HG02610 (cell line): Measurements from ENCODE around the gene ASB1.
"Not testable (repeated sequence)": the region's sequence is repeated elsewhere in the genome, so short reads cannot be mapped to it uniquely, and the experiment has no call there.

Experiments
- ATAC-seq: cut with Tn5 transposase; IDR thresholded peaks from one replicate; pipeline ENCODE4 v1.9.1; 2021; ENCODE audit warnings: mild to moderate bottlenecking, moderate library complexity; ENCODE audit not compliant: unreplicated experiment

ASB1 gene

GRCh38 chr2:238441262-238442114 is 14.8 kb downstream of the ASB1 start:
- ATAC-seq: no peak

- ATAC-seq: not testable (repeated sequence)
Measured at GRCh38 chr2:238442257-238442656, 15.5 kb downstream of the ASB1 start.

- no peak for ATAC-seq
Measured at GRCh38 chr2:238444242-238444641, 17.5 kb downstream of the ASB1 start.

GRCh38 chr2:238445409-238446190 is 18.9 kb downstream of the ASB1 start:
- no peak for ATAC-seq

GRCh38 chr2:238446371-238446770 is 19.6 kb downstream of the ASB1 start:
- no peak for ATAC-seq

- ATAC-seq: no peak
Measured at GRCh38 chr2:238448031-238448955, 21.6 kb downstream of the ASB1 start.

- ATAC-seq: no peak
Measured at GRCh38 chr2:238449241-238449640, 22.5 kb downstream of the ASB1 start.

- ATAC-seq: no peak
Measured at GRCh38 chr2:238449909-238450417, 23.2 kb downstream of the ASB1 start.

- no peak for ATAC-seq
Measured at GRCh38 chr2:238450440-238450861, 23.7 kb downstream of the ASB1 start.

GRCh38 chr2:238453842-238454241 is 27.1 kb downstream of the ASB1 start:
- ATAC-seq: no peak

- ATAC-seq: no peak
Measured at GRCh38 chr2:238456449-238456848, 29.7 kb downstream of the ASB1 start.

GRCh38 chr2:238456970-238457926 is 30.5 kb downstream of the ASB1 start:
- no peak for ATAC-seq

- ATAC-seq: no peak
Measured at GRCh38 chr2:238457927-238458324, 31.2 kb downstream of the ASB1 start.

- no peak for ATAC-seq
Measured at GRCh38 chr2:238458651-238459050, 31.9 kb downstream of the ASB1 start.

GRCh38 chr2:238459081-238459629 is 32.4 kb downstream of the ASB1 start:
- ATAC-seq: no peak

GRCh38 chr2:238461051-238461450 is 34.3 kb downstream of the ASB1 start:
- ATAC-seq: no peak

- no peak for ATAC-seq
Measured at GRCh38 chr2:238461491-238461890, 34.8 kb downstream of the ASB1 start.

GRCh38 chr2:238461916-238462315 is 35.2 kb downstream of the ASB1 start:
- no peak for ATAC-seq

GRCh38 chr2:238462782-238463396 is 36.2 kb downstream of the ASB1 start:
- no peak for ATAC-seq
